PC-3 (cell line): ENCODE measurements around the gene GGA3.

Experiments
- EZH2 ChIP-seq: fragments of 300-600 bp; sonication (generic); IDR thresholded peaks from one replicate; pipeline ENCODE4 v1.6.1; 2017; ENCODE audit warnings: antibody characterized with exemption, mild to moderate bottlenecking, low read length; ENCODE audit not compliant: unreplicated experiment
- EZH2phosphoT487 ChIP-seq: fragments of 300-600 bp; sonication (generic); IDR thresholded peaks from 2 replicates; pipeline ENCODE4 v1.6.1; 2018; ENCODE audit warnings: mild to moderate bottlenecking, antibody characterized with exemption, low read length, borderline replicate concordance
- TF ChIP-seq, protein P1 (sequence below): fragments of 300-600 bp; sonication (generic); conservative IDR thresholded peaks from 2 replicates; pipeline ENCODE4 v1.5.1; 2017; ENCODE audit warnings: antibody characterized with exemption, low read depth, mild to moderate bottlenecking, low read length

DNA sequence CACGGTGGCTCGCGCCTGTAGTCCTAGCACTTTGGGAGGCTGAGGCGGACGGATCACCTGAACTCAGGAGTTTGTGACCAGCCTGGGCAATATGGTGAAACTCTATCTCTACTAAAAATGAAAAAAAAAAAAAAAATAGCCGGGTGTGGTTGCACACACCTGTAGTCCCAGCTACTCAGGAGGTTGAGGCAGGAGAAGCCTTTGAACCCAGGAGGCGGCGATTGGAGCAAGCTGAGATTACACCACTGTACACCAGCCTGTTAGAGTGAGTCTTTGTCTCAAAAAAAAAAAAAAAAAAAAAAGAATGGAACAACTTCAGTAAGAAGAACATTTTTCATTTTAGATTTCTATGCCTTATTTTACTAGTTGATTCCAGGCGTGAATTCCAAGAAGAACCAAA, 53.2 kb downstream of the GGA3 start:
- TF ChIP-seq, protein P1, sequence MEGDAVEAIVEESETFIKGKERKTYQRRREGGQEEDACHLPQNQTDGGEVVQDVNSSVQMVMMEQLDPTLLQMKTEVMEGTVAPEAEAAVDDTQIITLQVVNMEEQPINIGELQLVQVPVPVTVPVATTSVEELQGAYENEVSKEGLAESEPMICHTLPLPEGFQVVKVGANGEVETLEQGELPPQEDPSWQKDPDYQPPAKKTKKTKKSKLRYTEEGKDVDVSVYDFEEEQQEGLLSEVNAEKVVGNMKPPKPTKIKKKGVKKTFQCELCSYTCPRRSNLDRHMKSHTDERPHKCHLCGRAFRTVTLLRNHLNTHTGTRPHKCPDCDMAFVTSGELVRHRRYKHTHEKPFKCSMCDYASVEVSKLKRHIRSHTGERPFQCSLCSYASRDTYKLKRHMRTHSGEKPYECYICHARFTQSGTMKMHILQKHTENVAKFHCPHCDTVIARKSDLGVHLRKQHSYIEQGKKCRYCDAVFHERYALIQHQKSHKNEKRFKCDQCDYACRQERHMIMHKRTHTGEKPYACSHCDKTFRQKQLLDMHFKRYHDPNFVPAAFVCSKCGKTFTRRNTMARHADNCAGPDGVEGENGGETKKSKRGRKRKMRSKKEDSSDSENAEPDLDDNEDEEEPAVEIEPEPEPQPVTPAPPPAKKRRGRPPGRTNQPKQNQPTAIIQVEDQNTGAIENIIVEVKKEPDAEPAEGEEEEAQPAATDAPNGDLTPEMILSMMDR: no peak
- no peak for TF ChIP-seq EZH2
- TF ChIP-seq EZH2phosphoT487: no peak
